ENCODE measurements around the gene CA10.

The CA10 gene

DNA sequence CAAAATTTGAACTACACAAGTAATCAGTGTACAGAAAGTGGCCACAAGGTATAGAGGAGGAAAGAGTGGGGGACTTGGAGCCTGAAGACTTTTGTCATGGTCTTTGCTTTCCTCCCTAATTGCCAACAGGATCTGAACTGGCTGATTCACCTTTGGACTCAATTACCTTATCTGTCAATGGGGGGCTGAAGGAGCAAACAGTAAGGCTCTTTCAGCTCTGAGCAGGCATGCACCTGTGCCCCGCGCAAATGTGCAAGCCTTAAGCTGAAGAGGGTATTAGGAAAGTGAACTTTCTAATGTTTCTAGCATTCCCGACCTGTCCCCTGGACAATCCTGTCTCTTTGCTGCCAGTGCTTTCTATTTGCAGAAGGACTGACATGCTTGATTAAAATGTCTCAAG, 302.7 kb downstream of the CA10 start:
- no peak for DNase-seq

- no peak for DNase-seq
Measured at GRCh38 chr17:51853857-51854256, 304.7 kb downstream of the CA10 start.

GRCh38 chr17:51852603-51853002, 305.9 kb downstream of the CA10 start:
- DNase-seq, result no peak

DNA sequence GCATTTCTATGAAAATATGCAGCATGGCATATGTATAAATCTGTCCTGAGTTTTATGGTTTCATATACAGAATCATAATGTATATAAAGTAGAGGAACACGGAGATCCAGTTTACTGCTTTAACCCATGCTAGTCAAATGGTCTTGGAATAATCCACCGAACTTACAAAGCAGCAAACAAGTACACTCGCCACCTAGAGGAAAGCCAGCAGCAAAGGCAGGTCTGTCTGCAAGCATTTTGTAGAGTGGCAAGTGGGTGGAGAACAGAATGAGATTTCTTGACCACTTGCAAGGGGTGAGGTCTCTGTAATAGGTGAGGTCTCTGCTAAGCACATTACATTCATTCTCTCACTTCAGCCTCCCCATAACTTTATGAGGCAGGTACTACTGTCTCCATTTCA, 308.3 kb downstream of the CA10 start:
- DNase-seq, result no peak

DNA sequence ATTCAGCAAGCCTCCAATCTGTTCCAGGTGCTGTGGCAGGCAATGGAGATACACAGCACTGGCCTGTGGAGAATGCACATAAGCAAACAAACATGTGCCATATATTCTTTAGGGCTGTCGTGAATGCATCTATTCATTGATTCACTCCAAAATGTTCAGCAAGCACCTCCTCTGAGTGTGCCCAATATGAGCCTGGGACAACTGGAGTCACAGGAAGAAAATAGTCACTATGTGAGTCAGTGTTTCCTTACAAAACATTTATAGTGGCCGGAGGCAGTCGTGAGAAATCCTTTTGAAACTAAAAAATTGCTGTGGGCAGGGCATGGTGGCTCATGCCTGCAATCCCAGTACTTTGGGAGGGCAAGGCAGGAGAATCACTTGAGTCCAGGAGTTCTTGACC, 310.1 kb downstream of the CA10 start:
- no peak for DNase-seq

DNA sequence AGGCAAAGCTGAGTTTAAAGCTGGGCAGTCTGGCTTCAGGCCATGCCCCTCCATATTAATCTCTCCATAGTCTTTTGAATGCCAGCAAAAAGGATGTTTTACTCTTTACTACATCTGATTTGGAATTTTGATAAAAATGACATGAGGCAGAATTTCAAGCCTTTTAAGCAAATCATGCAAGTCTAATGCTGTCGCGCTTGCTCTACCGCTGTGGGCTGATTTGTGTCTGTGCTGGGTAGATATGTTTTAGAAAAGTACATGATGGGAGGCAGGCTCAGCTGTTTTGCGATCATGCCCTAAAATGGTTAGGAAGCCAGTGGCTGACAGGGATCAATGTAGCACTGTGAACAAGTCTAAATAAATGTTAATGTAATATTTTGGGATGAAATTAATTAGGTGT, 311.9 kb downstream of the CA10 start:
- DNase-seq, result no peak

DNA sequence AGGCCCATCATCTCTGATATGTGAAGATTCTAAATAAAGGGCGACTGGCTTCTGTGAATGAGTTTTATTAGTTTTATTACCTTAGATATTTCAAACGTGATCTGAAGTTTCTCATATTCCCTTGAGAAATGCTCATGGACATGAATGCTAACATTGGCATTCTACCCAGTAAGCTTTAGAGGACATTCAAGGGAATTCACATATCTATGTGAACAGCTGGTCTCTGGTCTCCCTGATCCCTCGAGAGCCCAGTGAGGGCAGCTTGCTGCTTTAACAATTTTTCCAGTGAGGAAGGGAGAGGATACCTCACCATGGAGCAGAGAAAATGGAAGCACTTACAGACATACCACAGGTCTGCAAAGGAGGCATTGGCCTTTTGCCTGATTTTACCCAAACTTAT, 312.7 kb downstream of the CA10 start:
- DNase-seq, result no peak

- DNase-seq, result no peak
Measured at GRCh38 chr17:51842763-51843162, 315.8 kb downstream of the CA10 start.

- no peak for DNase-seq
Measured at GRCh38 chr17:51841669-51842068, 316.8 kb downstream of the CA10 start.

DNA sequence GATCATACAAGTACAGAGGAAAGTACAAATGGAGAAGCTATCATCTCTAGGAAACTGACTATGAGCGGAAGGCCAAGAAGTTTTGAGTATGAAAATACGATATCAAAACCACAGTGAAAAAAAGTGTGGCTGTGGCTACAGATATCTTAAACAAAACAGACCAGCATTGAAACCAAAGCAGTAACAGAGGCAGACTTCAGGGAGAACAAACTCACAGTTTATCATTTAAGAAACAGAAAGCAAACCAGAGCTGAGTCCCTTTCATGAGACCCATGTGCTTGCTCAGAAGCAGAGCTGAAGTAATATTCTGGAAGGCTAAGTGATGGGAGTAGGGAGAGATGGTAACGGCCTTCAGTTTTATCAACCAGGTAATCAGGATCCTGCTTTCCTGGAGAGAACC, 317.8 kb downstream of the CA10 start:
- DNase-seq, result no peak

- no peak for DNase-seq
Measured at GRCh38 chr17:51833620-51834019, 324.9 kb downstream of the CA10 start.

GRCh38 chr17:51833045-51833444, 325.5 kb downstream of the CA10 start:
- DNase-seq, result no peak

DNA sequence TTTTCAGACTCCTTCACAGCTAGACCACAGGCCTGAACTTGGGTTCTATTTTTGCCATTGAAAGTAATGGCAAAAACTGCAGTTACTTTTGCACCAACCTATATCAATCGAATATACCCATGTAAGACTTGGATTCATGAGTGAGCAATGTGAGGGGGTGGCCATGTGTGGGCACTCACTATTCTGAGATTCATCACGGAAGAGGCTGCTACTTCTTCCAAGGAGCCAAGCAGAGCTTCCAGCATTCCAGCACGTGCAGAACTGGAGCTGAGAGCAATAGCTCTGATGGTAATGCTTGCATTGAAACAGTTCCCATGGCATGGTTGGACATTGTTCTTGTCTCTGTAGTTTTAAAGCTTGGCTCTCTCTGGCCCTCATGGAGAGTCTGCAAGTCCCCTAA, 327.6 kb downstream of the CA10 start:
- DNase-seq, result no peak

DNA sequence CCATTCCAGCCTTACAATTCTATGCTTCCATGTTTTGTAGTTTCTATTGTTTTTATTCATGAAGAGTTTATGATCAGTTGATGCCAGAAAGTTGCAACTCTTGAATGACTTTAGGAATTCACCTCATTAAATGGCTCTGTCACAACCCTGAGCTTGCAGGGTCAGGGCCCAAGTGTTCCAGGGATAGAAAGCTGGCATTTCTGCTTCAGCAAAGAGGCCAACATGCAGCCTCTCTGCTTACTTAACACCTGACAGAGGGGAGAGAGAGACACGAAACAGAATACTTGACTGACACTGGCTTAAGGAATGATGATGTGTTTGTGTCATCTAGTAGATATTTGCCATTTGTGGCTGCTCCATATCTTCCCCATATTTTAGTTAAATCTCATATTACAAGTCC, 328.1 kb downstream of the CA10 start:
- DNase-seq, result no peak

DNA sequence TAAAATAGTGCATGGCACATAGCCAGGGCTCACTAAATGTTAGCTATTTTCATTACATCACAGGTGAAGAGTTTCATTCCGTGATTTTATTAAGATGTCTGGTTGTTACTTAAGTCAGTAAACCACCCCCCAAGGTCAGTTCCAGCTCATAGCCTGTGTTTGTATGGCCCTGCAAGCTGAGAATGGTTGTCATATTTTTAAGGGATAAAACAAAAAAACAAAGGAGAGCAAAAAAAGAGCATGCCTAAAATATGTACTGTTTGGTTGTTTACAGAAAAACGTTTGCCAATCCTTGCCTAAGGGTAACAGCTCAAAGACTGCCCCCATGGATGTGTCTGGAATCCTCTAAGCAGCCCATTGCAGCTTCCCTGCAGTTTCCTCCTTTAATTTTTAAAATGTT, 329.6 kb downstream of the CA10 start:
- DNase-seq, result no peak

DNA sequence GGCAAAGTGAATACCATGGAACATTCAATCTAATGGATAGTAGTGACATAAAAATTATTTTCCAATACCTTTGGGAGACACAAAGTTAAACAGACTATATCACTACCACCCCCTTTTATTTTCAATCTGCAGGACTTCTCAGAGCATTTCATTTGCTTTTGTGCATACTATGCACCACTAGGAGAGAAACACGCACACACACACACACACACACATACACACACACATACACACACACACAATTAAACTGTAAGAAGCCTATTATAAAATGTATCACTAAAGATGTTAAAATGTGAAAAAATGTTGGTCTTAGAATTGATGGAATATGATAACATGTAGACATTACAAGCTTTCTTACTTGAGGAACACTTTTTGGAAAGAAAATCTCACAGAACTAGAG, 331.4 kb downstream of the CA10 start:
- DNase-seq, result no peak

- no peak for DNase-seq
Measured at GRCh38 chr17:51820766-51821165, 337.7 kb downstream of the CA10 start.

GRCh38 chr17:51820252-51820651, 338.3 kb downstream of the CA10 start:
- DNase-seq, result no peak

- no peak for DNase-seq
Measured at GRCh38 chr17:51819341-51820219, 338.9 kb downstream of the CA10 start.

DNA sequence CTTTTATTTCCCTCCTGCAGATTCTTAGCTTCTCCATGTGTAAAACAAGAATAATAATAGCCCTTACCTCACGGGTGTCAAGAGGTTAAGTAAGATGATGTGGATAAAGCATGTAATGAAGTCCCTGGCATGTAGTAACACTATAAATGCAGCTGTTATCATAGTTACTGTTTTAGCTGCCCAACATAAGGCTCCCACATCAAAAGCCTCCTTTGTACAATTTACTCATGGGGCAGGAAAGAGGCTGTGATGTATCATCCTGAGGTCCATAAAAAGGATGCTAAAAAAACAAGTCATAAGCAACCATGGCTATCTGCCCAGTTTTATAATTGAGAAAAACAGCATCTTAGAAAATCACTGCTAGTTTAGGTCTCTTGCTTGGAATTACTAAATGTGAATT, 339.7 kb downstream of the CA10 start:
- no peak for DNase-seq

GRCh38 chr17:51817955-51818354, 340.6 kb downstream of the CA10 start:
- DNase-seq, result no peak

GRCh38 chr17:51817117-51817516, 341.4 kb downstream of the CA10 start:
- DNase-seq, result no peak

DNA sequence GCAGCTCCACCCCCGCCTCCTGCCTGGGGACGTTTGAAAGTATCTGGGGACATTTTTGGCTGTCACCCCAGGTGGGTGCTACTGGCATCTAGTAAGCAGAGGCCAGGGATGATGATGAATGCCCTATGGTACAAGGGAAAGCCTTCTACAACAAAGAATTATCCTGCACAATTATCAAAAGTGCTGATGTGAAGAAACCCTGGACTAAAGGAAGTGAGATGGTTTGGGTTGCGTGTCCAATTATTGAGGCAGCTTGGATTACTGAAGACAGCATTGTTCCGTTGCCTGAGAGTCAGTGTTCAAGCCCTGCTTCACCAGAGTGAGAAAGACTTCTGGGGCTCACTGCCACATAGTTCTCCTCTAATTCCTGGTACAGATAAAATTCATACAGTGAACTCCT, 343.4 kb downstream of the CA10 start:
- no peak for DNase-seq

DNA sequence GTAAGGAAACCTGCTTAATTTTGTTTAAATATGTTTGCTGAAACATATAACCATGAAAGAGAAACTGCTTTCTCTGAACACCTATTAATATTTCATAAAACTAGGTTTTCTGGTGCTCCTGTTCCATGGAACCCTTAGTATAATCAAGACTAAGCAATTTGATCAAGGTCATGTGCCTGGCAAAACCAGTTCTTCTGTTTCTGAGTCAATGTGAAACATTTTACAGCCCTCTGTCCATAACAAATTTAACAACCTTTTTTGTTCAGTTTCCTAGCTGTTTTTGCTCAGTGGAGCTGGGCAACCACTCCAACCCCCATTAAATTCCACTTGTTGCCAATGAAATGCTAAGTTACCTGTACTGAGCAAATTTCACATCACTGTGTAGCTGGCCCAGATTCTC, 344.0 kb downstream of the CA10 start:
- no peak for DNase-seq

DNA sequence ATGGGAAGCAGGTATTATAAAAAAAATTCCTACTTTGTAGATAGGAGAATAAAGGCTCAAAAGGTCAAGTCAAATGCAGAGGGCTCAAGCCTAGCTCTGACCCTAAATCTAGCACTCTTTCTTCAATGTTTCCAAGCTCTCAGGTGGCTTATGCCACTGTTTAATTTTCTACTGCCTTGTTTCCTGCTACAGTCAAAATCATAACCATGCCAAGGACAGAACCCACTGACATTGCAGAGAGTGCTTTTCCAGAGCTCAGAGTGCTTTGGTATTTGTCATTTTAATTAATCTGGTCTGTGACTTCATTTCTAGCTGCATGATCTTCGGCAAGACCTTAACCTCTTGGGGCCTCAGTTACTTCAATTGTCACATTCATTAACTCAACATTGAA, 344.7 kb downstream of the CA10 start:
- no peak for DNase-seq

All from RPMI8226 (cell line).